ENCODE measurements around the gene MAMDC4. TPM values are rescaled to one million over a fixed set of nuclear protein-coding genes. Genes with fewer than 3 reads are reported as not detected.
"Not testable (repeated sequence)": the region's sequence is repeated elsewhere in the genome, so short reads cannot be mapped to it uniquely, and the experiment has no call there.

The MAMDC4 gene
- total RNA-seq, 4 donors from 2014 or later: 1.0 to 2.2 (median 1.8) TPM

DNA sequence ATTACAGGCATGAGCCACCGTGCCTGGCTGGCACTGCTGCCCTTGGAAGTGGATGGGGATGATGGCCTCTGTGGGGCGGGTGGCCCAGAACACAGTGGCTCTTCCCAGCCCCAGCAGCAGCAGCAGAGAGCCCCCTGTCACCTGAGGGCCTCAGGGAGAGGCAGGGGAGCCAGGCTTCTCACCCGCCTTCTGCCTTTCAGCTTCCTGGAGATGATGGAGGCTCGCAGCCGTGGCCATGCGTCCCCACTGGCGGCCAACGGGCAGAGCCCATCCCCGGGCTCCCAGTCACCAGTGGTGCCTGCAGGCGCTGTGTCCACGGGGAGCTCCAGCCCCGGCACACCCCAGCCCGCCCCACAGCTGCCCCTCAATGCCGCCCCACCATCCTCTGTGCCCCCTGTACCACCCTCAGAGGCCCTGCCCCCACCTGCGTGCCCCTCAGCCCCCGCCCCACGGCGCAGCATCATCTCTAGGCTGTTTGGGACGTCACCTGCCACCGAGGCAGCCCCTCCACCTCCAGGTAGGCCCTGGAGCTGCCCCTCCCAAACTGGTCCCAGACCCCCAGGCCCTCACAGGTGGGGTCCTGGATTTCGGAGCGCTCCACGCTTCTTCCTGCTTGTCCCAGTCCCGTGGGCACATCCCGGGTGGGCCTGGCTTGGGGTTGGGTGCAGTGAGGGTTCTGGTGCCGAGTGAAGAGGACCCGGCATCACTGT, 14.8 kb upstream of the MAMDC4 start:
- WGBS, 2 donors (ENCODE audit: low coverage in 1 of 2): 80 to 100% methylated on average over 1 to 2 of the region's 27 CpGs
- ATAC-seq: no peak
- no peaks in the 10 kb centered on the region for H3K9me3 ChIP-seq

DNA sequence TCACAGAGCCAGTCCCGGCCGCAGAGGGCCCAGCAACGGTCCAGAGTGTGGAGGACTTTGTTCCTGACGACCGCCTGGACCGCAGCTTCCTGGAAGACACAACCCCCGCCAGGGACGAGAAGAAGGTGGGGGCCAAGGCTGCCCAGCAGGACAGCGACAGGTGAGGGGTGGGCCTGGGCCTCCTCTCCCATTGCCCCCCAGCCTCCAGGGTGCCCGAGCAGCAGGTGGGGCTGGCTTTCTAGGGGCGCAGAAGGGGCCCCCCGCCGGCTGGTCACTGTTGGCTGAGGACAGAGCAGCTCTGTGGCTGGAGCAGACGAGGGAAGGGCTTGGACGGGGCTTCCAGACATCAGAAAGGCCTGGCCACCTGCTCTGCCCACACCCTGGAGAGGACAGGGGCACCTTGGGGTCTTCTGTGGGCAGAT, 14.3 kb upstream of the MAMDC4 start:
- ATAC-seq, H3K27me3 ChIP-seq, H3K4me3 ChIP-seq, H3K9me3 ChIP-seq, H3K27ac ChIP-seq: not testable (repeated sequence)
- Histone ChIP-seq H3K36me3 (peaks cover 0 to 72% of the 10 kb centered on the region in 2 donors), H3K4me1 (peaks cover 0 to 26% (median 16%) of the 10 kb centered on the region in 3 donors)
- WGBS, 2 donors (ENCODE audit: low coverage in 1 of 2): no CpG with 5 or more reads among the region's 15 CpGs

More for the DNA sequence above, 14.8 kb upstream of the MAMDC4 start:
- peaks cover 0 to 20% (median 11%) of the 10 kb centered on the region in 3 donors for H3K4me1 ChIP-seq
- TF ChIP-seq POLR2AphosphoS5 (IDR thresholded peaks at IDR 0.05) (no peak), EP300 (IDR thresholded peaks at IDR 0.05) (no peak), POLR2A (IDR thresholded peaks at IDR 0.05) (no peak), CTCF (IDR thresholded peaks at IDR 0.05) (no peak)
- H3K36me3 ChIP-seq: peaks cover 0 to 78% of the 10 kb centered on the region in 2 donors
- H3K27me3 ChIP-seq: peaks cover under 1% of the 10 kb centered on the region
- H3K27ac ChIP-seq: no peak overlapping the region
- H3K4me3 ChIP-seq: no peak overlapping the region

GRCh38 chr9:136838314-136839228, 13.6 kb upstream of the MAMDC4 start:
- Histone ChIP-seq H3K27ac (no peak overlapping the region), H3K9me3 (no peaks in the 10 kb centered on the region), H3K36me3 (peaks cover 0 to 65% of the 10 kb centered on the region in 2 donors), H3K4me1 (peaks cover 0 to 33% (median 22%) of the 10 kb centered on the region in 3 donors), H3K27me3 (peaks cover 13% of the 10 kb centered on the region), H3K4me3 (no peak overlapping the region)
- 83% methylated on average over 1 of the region's 29 CpGs; no CpG with 5 or more reads in 1 of the 2 donors for WGBS, 2 donors (ENCODE audit: low coverage in 1 of 2)
- no peak for ATAC-seq
- no peak for TF ChIP-seq POLR2A (IDR thresholded peaks at IDR 0.05)

DNA sequence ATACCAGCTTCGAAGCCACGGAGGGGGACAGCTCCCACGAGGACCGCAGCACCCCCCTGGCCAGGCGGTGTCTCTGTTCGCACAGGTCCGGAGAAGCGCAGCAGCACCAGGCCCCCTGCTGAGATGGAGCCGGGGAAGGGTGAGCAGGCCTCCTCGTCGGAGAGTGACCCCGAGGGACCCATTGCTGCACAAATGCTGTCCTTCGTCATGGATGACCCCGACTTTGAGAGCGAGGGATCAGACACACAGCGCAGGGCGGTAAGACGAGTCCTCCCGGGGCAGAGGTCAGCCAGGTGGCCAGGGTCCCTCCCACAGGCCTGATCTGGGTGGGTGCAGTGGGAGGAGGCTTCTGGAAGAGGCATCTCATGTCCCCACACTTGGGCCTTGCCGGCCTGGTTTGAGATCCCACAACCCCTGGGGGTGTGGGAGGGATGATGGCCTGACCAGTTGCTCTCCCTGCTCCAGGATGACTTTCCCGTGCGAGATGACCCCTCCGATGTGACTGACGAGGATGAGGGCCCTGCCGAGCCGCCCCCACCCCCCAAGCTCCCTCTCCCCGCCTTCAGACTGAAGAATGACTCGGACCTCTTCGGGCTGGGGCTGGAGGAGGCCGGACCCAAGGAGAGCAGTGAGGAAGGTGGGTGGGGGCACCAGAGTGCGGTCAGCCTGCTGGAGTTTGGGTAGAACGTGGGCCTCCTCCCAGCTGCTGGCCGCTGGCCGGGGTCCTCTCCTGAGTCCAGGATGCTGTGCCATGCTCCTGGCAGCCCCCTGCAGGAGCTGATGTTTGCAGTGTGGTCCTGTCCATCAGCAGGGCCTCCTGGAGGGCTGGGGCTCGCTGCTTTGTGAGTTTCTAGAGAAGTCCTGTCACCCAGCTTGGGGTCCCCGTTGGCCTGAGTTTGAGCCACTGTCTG, 12.7 kb upstream of the MAMDC4 start:
- Histone ChIP-seq H3K9me3 (no peaks in the 10 kb centered on the region), H3K36me3 (peaks cover 0 to 61% of the 10 kb centered on the region in 2 donors), H3K4me3 (no peak overlapping the region), H3K27ac (no peak overlapping the region), H3K4me1 (peaks cover 0 to 42% (median 29%) of the 10 kb centered on the region in 3 donors), H3K27me3 (peaks cover 22% of the 10 kb centered on the region)
- WGBS, 2 donors (ENCODE audit: low coverage in 1 of 2): 93% methylated on average over 3 of the region's 36 CpGs; no CpG with 5 or more reads in 1 of the 2 donors
- TF ChIP-seq CTCF (IDR thresholded peaks at IDR 0.05) (no peak), EP300 (IDR thresholded peaks at IDR 0.05) (no peak), POLR2A (IDR thresholded peaks at IDR 0.05) (no peak), POLR2AphosphoS5 (IDR thresholded peaks at IDR 0.05) (no peak)
- no peak for ATAC-seq

- ATAC-seq: no peak
- Histone ChIP-seq H3K9me3 (no peaks in the 10 kb centered on the region), H3K4me1 (peaks cover 0 to 48% (median 29%) of the 10 kb centered on the region in 3 donors), H3K4me3 (no peak overlapping the region), H3K27me3 (peaks cover 29% of the 10 kb centered on the region), H3K27ac (no peak overlapping the region), H3K36me3 (peaks cover 0 to 57% of the 10 kb centered on the region in 2 donors)
- TF ChIP-seq EP300 (IDR thresholded peaks at IDR 0.05): no peak
- TF ChIP-seq POLR2A (IDR thresholded peaks at IDR 0.05): no peak
- no peak for TF ChIP-seq POLR2AphosphoS5 (IDR thresholded peaks at IDR 0.05)
- no peak for TF ChIP-seq CTCF (IDR thresholded peaks at IDR 0.05)
- 73% methylated on average over 19 of the region's 32 CpGs; no CpG with 5 or more reads in 1 of the 2 donors for WGBS, 2 donors (ENCODE audit: low coverage in 1 of 2)
These were observed 11.8 kb upstream of the MAMDC4 start for GRCh38 chr9:136840140-136840876.

Measured in gastroesophageal sphincter (tissue), 4 donors.